GM23248 (cell line): ENCODE results near the gene DNAAF8.

Experiments
- EZH2 ChIP-seq: fragments of 200-600 bp; sonication (generic); IDR thresholded peaks from 2 replicates; pipeline ENCODE4 v1.6.1; 2018; ENCODE audit warnings: antibody characterized with exemption, mild to moderate bottlenecking; ENCODE audit not compliant: insufficient read depth, poor library complexity, severe bottlenecking
- EZH2phosphoT487 ChIP-seq: fragments of 200-600 bp; sonication (generic); IDR thresholded peaks from 2 replicates; pipeline ENCODE4 v1.6.1; 2018; ENCODE audit warnings: antibody characterized with exemption, moderate library complexity, mild to moderate bottlenecking, low read depth; ENCODE audit not compliant: insufficient read depth

- no peak for TF ChIP-seq EZH2phosphoT487
- no peak for TF ChIP-seq EZH2
Measured at GRCh38 chr16:4714996-4715395, 19.3 kb upstream of the DNAAF8 start.
